Small intestine (tissue), 7 donors: Measurements from ENCODE around the gene NFKBIZ. TPM values are rescaled to one million over a fixed set of nuclear protein-coding genes. Genes with fewer than 3 reads are reported as not detected.

Experiments used
- DNase-seq, 2 donors: peaks; one replicate each; pipeline versions ENCODE4 v3.0.0 to v3.0.0-alpha.2; 2013
- FAIRE-seq: peaks from 2 replicates; lab custom pipeline; 2012; peaks lifted over from hg19 to GRCh38; lab: Jason Lieb, UNC
- H3K27ac ChIP-seq, 3 donors: one replicate each; pipeline ENCODE4 v1.5.1; 2013; ENCODE audit warnings: low read length in 2 of 3, mild to moderate bottlenecking in 2 of 3, control low read depth in 1 of 3, inconsistent platforms in 1 of 3, low read depth in 1 of 3, moderate library complexity in 1 of 3
- H3K27me3 ChIP-seq, 3 donors: one replicate each; pipeline ENCODE4 v1.6.1; 2013; ENCODE audit warnings: low read length in 3 of 3, inconsistent platforms in 1 of 3; ENCODE audit not compliant: control insufficient read depth in 3 of 3, insufficient read depth in 3 of 3
- H3K36me3 ChIP-seq, 3 donors: one replicate each; pipeline ENCODE4 v1.6.1; 2013; ENCODE audit warnings: low read length in 3 of 3, inconsistent platforms in 1 of 3, low read depth in 1 of 3, mild to moderate bottlenecking in 1 of 3, moderate library complexity in 1 of 3; ENCODE audit not compliant: control insufficient read depth in 3 of 3, insufficient read depth in 2 of 3
- H3K4me1 ChIP-seq, 3 donors: one replicate each; pipeline ENCODE4 v1.6.1; 2013; ENCODE audit warnings: low read length in 2 of 3, inconsistent platforms in 1 of 3, low read depth in 1 of 3, mild to moderate bottlenecking in 1 of 3, moderate library complexity in 1 of 3; ENCODE audit not compliant: control insufficient read depth in 3 of 3, insufficient read depth in 2 of 3
- H3K4me3 ChIP-seq, 3 donors: one replicate each; pipeline ENCODE4 v1.5.1; 2013; ENCODE audit warnings: low read length in 3 of 3, control low read depth in 1 of 3, inconsistent platforms in 1 of 3, low read depth in 1 of 3, mild to moderate bottlenecking in 1 of 3, moderate library complexity in 1 of 3
- H3K9me3 ChIP-seq, 2 donors: one replicate each; pipeline ENCODE4 v1.6.1; 2013; ENCODE audit warnings: low read depth in 1 of 2, low read length in 1 of 2; ENCODE audit not compliant: control insufficient read depth in 2 of 2, insufficient read depth in 1 of 2
- WGBS, 3 donors: extraction: QIAGEN DNeasy Blood & Tissue Kit; methylation state at CpG; one replicate each; pipeline ENCODE4 v1.1.7; 2013; 5-methylcytosine and 5-hydroxymethylcytosine counted together
- polyA plus RNA-seq, 4 donors: library from polyadenylated mRNA; stranded (reverse) in 3 of 4; unstranded in 1 of 4; fragments of 200-250 nt in 3 of 4; fragments of 120-200 nt in 1 of 4; gene quantifications; one replicate each; pipeline versions ENCODE4 v1.2.1 to v1.2.3, GENCODE V29; 2013
- donor health status: healthy with polysubstance abuse.
- donor health status: control.
- donor health status: control.
- donor health status: Bipolar disorder and iron deficiency.
- donor health status: healthy.

NFKBIZ gene
- polyA plus RNA-seq, 4 donors: 10.3 to 211 (median 25.4) TPM

DNA sequence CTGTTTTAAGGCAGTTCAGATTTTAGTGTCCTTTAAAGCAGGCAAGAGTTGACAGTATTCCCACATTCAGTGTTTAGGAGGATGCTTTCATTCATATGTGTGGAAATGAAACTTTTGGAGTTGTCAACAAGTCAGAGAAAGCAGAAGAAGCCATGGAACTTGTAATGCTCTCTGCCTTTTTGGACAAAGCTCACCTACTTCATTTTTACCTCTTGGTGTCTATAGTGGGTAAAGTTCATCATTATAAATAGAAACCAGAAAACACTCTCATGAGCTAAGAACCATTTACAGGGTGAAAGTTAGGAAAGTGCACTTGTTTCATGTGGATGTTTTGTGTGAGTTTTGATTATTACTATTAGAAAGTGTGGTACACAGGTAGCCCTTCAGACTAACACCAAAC lies 9.2 kb upstream of the NFKBIZ start:
- FAIRE-seq (no peak), DNase-seq (no peak)
- peaks cover 0 to 7% (median 4%) of the 10 kb centered on the region in 3 donors for H3K4me1 ChIP-seq
- no peak overlapping the region for H3K27ac ChIP-seq
- no peaks in the 10 kb centered on the region for H3K36me3 ChIP-seq
- H3K9me3 ChIP-seq: peaks cover 0 to 12% of the 10 kb centered on the region in 2 donors
- no peak overlapping the region for H3K4me3 ChIP-seq
- H3K27me3 ChIP-seq: no peaks in the 10 kb centered on the region

DNA sequence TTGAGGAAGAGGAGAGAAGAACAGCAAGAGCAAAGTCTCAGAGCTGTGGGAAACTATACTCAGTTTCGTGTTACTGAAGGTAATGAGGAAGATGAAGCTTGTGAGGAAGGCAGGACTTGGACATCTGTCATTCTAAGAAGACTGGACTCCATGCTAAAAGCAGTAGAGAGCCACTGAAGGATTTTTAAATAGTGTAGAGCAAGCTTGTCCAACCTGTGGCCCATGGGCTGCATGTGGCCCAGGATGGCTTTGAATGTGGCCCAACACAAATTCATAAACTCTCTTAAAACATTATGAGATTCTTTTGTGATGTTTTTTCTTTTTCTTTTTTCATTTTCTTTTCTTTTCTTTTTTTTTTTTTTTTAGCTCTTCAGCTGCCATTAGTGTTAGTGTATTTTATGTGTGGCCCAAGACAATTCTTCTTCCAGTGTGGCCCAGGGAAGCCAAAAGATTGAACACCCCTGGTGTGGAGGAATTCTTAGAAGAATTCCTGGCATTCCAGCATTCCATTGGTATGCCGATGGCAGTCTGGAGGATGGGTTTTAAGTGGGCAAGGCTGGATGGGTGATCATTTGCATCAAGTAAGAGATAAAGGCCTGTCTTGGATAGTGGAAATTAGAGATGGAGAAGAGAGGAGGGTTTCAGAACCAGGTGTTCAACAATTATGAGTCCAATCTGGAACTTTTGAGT lies 6.9 kb upstream of the NFKBIZ start:
- FAIRE-seq: no peak
- peaks cover 3 to 22% (median 8%) of the 10 kb centered on the region in 3 donors for H3K4me1 ChIP-seq
- 85 to 94% (median 92%) methylated on average over 2 of the region's 2 CpGs for WGBS, 3 donors
- H3K36me3 ChIP-seq: no peaks in the 10 kb centered on the region
- H3K27me3 ChIP-seq: no peaks in the 10 kb centered on the region
- no peak overlapping the region for H3K27ac ChIP-seq
- peaks cover 0 to 12% of the 10 kb centered on the region in 2 donors for H3K9me3 ChIP-seq
- no peak for DNase-seq
- no peak overlapping the region for H3K4me3 ChIP-seq

DNA sequence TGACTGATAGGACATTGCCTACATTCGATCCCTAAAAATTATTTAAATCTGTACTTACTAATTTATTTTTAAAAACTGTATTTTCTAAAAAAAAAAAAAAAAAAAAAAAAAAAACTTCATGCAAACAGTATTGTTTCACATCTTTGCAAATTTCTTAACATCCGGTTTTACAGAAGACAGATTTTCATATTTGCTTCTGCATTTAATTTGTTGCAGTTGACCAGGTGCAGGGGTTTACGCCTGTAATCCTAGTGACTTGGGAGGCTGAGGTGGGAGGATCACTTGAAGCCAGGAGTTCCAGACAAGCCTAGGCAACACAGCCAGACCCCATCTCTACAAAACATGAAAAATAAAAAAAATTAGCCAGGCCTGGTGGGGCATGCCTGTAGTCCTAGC lies 6.4 kb upstream of the NFKBIZ start:
- Histone ChIP-seq H3K9me3 (peaks cover 0 to 12% of the 10 kb centered on the region in 2 donors), H3K27me3 (no peaks in the 10 kb centered on the region), H3K36me3 (no peaks in the 10 kb centered on the region), H3K27ac (no peak overlapping the region), H3K4me3 (no peak overlapping the region), H3K4me1 (peaks cover 7 to 22% (median 8%) of the 10 kb centered on the region in 3 donors)
- WGBS, 3 donors: 88 to 90% (median 89%) methylated on average over 3 of the region's 3 CpGs
- DNase-seq (no peak), FAIRE-seq (no peak)

DNA sequence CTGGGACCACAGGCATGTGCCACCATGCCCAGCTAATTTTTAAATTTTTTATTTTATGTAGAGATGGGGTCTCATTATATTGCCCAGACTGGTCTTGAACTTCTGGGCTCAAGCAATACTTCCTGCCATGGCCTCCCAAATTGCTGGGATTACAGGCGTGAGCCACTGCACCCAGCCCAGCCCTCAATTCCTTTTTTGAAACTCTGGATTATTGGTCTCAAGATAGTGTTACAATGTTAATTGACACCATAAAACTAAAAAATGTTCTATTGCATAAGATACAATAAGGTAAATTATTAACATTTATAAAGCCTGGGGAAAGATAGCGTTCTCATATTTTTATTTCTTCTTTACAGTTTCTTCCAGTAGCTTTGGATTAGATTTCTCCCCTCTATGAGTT lies 3.9 kb upstream of the NFKBIZ start:
- H3K36me3 ChIP-seq: peaks cover 0 to 4% (median 0%) of the 10 kb centered on the region in 3 donors
- FAIRE-seq: no peak
- peak; percentile 69 to 77 for DNase-seq
- no peak overlapping the region for H3K4me3 ChIP-seq
- H3K27me3 ChIP-seq: no peaks in the 10 kb centered on the region
- peaks cover 7 to 25% (median 8%) of the 10 kb centered on the region in 3 donors for H3K4me1 ChIP-seq
- H3K27ac ChIP-seq: peak overlapping the region in 1 of 3 donors; percentile 14
- H3K9me3 ChIP-seq: peaks cover 0 to 12% of the 10 kb centered on the region in 2 donors
- WGBS, 3 donors: 25 to 69% (median 38%) methylated on average over 2 of the region's 2 CpGs

DNA sequence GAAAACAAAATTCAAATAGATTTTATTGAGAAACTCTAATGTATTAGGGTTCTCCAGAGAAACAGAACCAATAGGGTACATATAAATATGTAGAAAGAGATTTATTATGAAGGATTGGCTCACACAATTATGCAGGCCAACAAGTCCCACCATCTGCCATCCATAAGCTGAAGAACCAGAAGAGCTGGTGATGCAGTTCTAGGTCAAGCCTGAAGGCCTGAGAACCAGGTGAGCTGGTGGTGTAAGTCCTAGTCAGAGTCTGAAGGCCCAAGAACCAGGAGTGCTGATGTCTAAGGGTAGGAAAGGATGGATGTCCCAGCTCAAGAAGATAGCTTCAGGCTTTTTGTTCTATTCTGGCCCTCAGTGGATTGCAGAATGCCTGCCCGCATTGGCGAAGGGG lies 2.6 kb upstream of the NFKBIZ start:
- Histone ChIP-seq H3K36me3 (peaks cover 0 to 5% (median 0%) of the 10 kb centered on the region in 3 donors), H3K27ac (peak overlapping the region in 1 of 3 donors; percentile 97), H3K27me3 (no peaks in the 10 kb centered on the region), H3K4me3 (no peak overlapping the region), H3K9me3 (peaks cover 0 to 12% of the 10 kb centered on the region in 2 donors), H3K4me1 (peaks cover 7 to 25% (median 8%) of the 10 kb centered on the region in 3 donors)
- FAIRE-seq: no peak
- no peak for DNase-seq
- 94 to 98% (median 96%) methylated on average over 2 of the region's 2 CpGs for WGBS, 3 donors

DNA sequence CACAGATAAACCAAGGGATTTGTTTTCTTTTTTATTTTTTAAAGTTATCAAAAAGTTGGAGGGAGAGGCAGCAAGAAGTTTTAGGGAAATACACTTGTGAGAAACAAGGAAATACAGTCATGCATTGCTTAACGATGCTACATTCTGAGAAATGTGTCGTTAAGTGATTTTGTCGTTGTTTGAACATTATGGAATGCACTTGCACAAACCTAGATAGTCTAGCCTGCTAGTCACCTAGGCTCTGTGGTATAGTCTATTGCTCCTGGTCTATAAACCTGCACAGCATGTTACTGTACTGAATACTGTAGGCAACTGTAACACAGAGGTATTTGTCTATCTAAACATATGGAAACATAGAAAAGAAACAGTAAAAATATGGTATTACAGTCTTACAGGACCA lies 2.0 kb upstream of the NFKBIZ start:
- H3K9me3 ChIP-seq: peaks cover 0 to 7% of the 10 kb centered on the region in 2 donors
- H3K27ac ChIP-seq: peak overlapping the region in 1 of 3 donors; percentile 97
- H3K27me3 ChIP-seq: no peaks in the 10 kb centered on the region
- H3K36me3 ChIP-seq: peaks cover 0 to 8% (median 3%) of the 10 kb centered on the region in 3 donors
- no peak overlapping the region for H3K4me3 ChIP-seq
- DNase-seq (peak in 1 of 2 donors; percentile 61), FAIRE-seq (no peak)
- 20 to 63% (median 34%) methylated on average over 3 of the region's 3 CpGs for WGBS, 3 donors
- peaks cover 7 to 25% (median 8%) of the 10 kb centered on the region in 3 donors for H3K4me1 ChIP-seq

DNA sequence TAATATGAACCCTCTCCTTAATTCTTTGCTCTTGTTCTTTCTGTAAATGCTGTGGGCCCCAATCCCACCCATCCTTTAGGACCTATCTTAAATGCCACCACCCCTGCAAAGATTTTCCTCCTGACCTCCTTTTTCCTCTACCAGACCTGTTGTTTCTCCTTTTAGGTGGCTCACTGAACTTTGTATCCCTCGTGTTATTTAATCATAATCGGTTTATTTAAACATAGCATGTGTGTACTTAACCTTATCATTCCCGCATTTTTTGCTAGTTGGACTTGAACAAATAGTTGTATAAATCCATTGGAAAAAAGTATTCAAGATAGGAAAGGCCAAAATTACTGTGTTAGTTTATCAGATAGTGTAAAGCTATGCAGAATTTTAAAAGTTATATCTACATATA lies 988 bp upstream of the NFKBIZ start:
- FAIRE-seq (peak; percentile 55), DNase-seq (peak; percentile 86 to 88)
- H3K36me3 ChIP-seq: peaks cover 3 to 15% (median 7%) of the 10 kb centered on the region in 3 donors
- no peaks in the 10 kb centered on the region for H3K9me3 ChIP-seq
- WGBS, 3 donors: 13 to 48% (median 19%) methylated on average over 3 of the region's 3 CpGs
- H3K4me3 ChIP-seq: peak overlapping the region in 2 of 3 donors; percentile 65 to 99
- H3K4me1 ChIP-seq: peaks cover 8 to 28% (median 10%) of the 10 kb centered on the region in 3 donors
- peak overlapping the region; percentile 52 to 97 (median 81) for H3K27ac ChIP-seq
- H3K27me3 ChIP-seq: no peaks in the 10 kb centered on the region

DNA sequence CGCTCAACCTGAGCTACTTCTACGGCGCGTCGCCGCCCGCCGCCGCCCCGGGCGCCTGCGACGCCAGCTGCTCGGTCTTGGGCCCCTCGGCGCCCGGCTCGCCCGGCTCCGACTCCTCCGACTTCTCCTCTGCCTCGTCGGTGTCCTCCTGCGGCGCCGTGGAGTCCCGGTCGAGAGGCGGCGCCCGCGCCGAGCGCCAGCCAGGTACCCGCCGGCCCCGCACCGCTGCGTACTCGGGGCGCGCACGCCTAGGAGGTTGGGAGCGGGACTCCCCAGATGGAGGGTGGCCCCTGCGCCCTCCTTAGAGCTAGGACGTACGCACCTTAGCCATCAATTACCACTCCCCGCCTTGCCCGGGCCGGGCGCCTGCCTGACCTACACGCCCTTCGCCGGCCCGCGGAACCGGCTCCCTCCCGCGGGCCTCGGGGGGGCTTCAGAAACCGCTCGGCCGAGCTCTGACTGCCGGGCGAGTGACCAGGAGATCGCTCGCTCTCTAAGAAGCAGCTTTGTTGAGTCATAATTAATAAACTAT lies 466 bp downstream of the NFKBIZ start:
- peak in 1 of 2 donors; percentile 40 for DNase-seq
- H3K9me3 ChIP-seq: no peaks in the 10 kb centered on the region
- H3K36me3 ChIP-seq: peaks cover 3 to 18% (median 12%) of the 10 kb centered on the region in 3 donors
- FAIRE-seq: no peak
- H3K4me1 ChIP-seq: peaks cover 8 to 29% (median 12%) of the 10 kb centered on the region in 3 donors
- peak overlapping the region; percentile 77 to 99 (median 96) for H3K4me3 ChIP-seq
- no peaks in the 10 kb centered on the region for H3K27me3 ChIP-seq
- peak overlapping the region; percentile 95 to 99 (median 97) for H3K27ac ChIP-seq
- WGBS, 3 donors: 0% methylated on average over 60 to 67 of the region's 67 CpGs
